NOMO-1 treated with DMSO at 0.1 percent for 48 hours (cell line): ENCODE results near the gene SLC27A6.
"Not testable (repeated sequence)": the region's sequence is repeated elsewhere in the genome, so short reads cannot be mapped to it uniquely, and the experiment has no call there.

Experiments
- DNase-seq: peaks from one replicate; lab custom pipeline; 2025; ENCODE audit not compliant: unreplicated experiment; lab: John Stamatoyannopoulos, UW

SLC27A6 gene

GRCh38 chr5:129001841-129002526 is 36.7 kb downstream of the SLC27A6 start:
- no peak for DNase-seq

GRCh38 chr5:129002527-129002842 is 37.2 kb downstream of the SLC27A6 start:
- DNase-seq = no peak

- DNase-seq = no peak
Observed at GRCh38 chr5:129003232-129003631, 37.9 kb downstream of the SLC27A6 start.

GRCh38 chr5:129014185-129014584 is 48.9 kb downstream of the SLC27A6 start:
- no peak for DNase-seq

- no peak for DNase-seq
Observed at GRCh38 chr5:129018837-129019236, 53.5 kb downstream of the SLC27A6 start.

GRCh38 chr5:129019401-129019908 is 54.2 kb downstream of the SLC27A6 start:
- no peak for DNase-seq

- DNase-seq = no peak
Observed at GRCh38 chr5:129020683-129021082, 55.4 kb downstream of the SLC27A6 start.

- no peak for DNase-seq
Observed at GRCh38 chr5:129021744-129022143, 56.5 kb downstream of the SLC27A6 start.

GRCh38 chr5:129022599-129022998 is 57.3 kb downstream of the SLC27A6 start:
- DNase-seq = no peak

- no peak for DNase-seq
Observed at GRCh38 chr5:129027260-129027659, 62.0 kb downstream of the SLC27A6 start.

- no peak for DNase-seq
Observed at GRCh38 chr5:129031886-129032683, 66.8 kb downstream of the SLC27A6 start.

- DNase-seq = not testable (repeated sequence)
Observed at GRCh38 chr5:129036257-129036656, 71.0 kb downstream of the SLC27A6 start.

GRCh38 chr5:129041196-129041881 is 76.1 kb downstream of the SLC27A6 start:
- DNase-seq = no peak

- no peak for DNase-seq
Observed at GRCh38 chr5:129042306-129042705, 77.0 kb downstream of the SLC27A6 start.

GRCh38 chr5:129043894-129044293 is 78.6 kb downstream of the SLC27A6 start:
- DNase-seq = no peak

GRCh38 chr5:129046151-129046550 is 80.9 kb downstream of the SLC27A6 start:
- no peak for DNase-seq

GRCh38 chr5:129048509-129048908 is 83.2 kb downstream of the SLC27A6 start:
- DNase-seq = no peak

- DNase-seq = no peak
Observed at GRCh38 chr5:129049126-129049799, 84.0 kb downstream of the SLC27A6 start.

- DNase-seq = no peak
Observed at GRCh38 chr5:129051283-129051682, 86.0 kb downstream of the SLC27A6 start.

- DNase-seq = no peak
Observed at GRCh38 chr5:129053438-129053837, 88.2 kb downstream of the SLC27A6 start.

- no peak for DNase-seq
Observed at GRCh38 chr5:129057329-129057728, 92.0 kb downstream of the SLC27A6 start.
